ENCODE measurements around the gene MYH10.
"Not testable (repeated sequence)": the region's sequence is repeated elsewhere in the genome, so short reads cannot be mapped to it uniquely, and the experiment has no call there.

The MYH10 gene

DNA sequence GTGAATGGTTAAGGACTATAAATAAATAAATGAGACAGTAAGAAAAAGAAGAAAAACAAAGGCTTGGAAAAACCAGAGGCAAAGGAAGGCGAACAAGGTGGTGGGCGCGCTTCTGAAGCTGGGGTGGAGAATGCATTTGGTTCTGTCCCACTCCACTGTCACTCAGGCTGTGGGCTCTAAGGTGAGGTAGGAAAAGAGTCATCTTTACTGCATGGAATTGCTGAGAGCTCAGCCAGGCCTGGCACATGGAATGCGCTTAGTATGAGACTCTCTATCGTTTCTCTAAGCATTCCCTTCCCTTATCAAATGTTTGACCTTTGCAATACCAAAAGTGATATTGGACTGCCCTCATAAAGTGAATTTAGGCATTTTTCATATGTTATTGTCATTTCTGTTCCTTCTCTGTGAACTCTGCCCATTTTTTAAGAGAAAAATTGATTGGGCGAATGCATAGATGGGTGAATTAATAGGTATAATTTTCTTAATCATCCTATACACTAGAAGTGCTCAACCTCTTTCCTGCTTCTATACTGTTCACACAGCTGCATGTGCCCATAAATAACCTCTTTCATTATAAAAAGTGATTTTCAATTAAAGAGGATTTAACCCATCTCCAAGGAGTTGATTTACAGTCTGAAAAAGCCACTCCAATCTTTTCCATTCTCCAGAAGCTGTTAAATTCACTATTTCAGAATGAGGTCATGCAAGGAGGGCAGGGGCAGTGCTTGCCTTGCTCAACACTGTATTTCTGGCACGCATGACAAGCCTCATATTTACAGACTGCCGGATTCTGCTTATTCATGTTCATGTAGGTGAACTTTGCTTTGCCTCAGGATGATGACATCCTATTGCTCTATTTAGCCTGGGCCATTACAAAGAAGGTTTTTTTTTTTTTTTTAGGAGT, 87.7 kb downstream of the MYH10 start:
- DNase-seq, result no peak

DNA sequence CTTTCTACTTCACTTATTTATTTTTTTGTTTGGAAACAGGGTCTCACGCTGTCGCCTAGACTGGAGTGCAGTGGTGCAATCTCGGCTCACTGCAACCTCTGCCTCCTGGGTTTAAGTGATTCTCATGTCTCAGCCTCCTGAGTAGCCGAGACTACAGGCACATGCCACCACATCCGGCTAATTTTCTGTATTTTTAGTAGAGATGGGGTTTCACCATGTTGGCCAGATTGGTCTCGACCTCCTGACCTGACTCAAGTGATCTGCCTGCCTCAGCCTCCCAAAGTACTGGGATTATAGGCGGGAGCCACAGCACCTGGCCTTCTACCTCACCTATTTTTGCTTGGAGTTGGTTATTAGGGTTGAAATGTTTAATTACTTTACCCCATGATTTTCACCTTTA, 90.5 kb downstream of the MYH10 start:
- not testable (repeated sequence) for DNase-seq

DNA sequence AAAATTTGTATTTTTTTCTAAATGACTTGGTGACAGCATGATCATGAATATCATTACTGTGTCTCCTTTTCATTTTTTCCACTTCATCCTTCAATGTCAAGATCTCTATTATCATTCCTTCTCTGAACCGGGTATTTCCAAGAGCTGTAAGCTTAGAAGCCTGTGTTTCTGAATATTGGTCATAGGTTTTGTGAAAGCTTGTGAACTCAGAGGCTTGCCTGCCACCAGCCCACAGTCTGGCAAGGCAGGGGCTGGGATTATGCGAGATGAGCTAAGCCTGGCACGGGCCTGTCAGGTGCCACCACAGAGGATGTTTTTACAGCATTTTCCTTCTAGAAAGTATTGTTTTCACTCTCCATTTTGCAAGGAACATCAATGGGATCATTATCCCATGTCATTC, 92.8 kb downstream of the MYH10 start:
- no peak for DNase-seq

DNA sequence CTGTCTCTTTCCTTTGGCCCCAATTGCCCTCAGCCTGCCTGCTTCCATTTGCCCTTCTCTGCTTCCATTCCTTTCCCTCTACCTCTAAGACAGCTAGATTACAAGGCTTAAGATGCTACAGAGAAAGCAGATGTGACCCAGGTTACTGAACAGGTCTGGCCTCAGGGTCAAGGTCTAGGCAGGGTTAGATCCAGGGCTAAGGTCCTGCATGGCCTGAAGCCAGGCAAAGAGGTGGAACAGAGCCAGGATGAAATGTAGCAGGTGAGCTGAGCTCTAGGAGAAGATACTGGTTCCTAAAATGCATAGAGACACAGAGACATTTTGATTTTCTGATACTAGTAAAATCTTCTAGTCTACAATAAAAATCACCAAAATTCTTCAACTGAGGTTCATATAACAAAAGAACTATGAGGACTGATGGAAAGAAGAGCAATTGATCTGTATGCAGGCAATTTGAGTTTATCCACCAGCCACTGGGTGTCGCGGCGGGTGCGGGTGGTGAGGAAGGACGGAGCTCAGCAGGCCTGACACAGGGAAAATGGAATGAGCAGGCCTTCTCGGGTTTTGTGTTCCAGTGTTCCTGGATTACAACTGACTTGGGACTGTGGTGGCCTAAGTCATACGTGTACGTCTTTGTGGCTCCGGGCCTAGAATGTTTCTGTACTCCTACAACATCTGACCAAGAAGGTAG, 95.9 kb downstream of the MYH10 start:
- DNase-seq, result no peak

GRCh38 chr17:8532021-8532420, 98.5 kb downstream of the MYH10 start:
- DNase-seq, result no peak

GRCh38 chr17:8522577-8522976, 107.9 kb downstream of the MYH10 start:
- no peak for DNase-seq

- DNase-seq, result no peak
These were observed 109.5 kb downstream of the MYH10 start for GRCh38 chr17:8520981-8521380.

DNA sequence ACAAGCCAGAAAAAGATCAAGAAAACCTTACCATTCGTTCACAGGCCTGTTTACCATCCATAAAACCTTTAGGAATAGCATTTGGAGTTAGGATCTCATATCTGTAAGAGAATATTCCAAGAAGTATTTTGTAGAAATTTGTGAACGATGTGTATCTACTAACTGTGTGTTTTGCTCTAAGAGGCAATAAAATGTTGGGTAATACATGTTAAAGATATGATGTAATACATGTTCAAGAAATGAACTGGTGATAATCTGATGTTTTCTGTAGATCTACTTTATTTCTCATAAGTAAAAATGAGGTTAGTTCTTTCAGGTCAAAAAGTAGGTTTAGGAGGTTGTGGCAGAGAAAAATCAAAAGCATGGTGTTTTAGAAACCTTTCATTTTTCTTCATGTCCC, 111.7 kb downstream of the MYH10 start:
- DNase-seq, result no peak

DNA sequence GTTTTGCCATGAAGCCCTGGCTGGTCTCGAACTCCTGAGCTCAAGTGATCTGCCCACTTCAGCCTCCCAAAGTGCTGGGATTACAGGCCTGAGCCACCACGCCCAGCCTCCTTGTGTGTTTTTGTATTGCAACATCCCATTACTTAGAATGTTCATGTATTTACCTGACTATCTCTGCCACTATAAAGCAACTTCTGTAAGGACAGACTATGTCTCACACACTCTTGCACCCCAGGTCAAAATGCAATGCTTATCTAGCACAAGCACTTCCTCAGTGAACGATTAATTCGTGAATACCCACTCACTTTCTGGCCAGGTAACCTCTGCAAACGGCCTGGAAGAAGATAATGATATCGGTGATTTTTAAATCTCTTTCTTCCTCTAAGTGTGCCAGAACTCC, 112.2 kb downstream of the MYH10 start:
- no peak for DNase-seq

DNA sequence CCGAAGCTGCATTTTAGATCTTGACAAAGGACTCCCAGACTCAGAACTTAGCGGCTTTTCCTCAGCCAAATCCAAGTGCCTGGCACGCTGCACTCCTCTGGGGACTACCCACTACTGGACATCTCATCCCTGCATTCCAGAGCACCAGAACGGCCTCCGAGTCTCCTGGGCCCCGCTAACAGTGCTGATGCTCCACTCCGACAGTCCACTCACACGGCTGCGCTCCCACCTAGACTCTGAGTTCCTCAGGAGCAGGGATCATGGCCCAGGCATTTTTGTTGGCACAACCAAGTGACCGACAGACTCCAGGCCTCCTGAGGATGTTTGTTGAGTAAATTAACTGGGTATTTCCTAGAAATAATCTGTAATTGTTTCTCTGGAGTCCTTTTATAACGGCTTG, 115.7 kb downstream of the MYH10 start:
- no peak for DNase-seq

- DNase-seq, result no peak
These were observed 124.4 kb downstream of the MYH10 start for GRCh38 chr17:8506145-8506544.

GRCh38 chr17:8504460-8505207, 125.9 kb downstream of the MYH10 start:
- DNase-seq, result no peak

- DNase-seq, result no peak
These were observed 126.7 kb downstream of the MYH10 start for GRCh38 chr17:8503807-8504206.

DNA sequence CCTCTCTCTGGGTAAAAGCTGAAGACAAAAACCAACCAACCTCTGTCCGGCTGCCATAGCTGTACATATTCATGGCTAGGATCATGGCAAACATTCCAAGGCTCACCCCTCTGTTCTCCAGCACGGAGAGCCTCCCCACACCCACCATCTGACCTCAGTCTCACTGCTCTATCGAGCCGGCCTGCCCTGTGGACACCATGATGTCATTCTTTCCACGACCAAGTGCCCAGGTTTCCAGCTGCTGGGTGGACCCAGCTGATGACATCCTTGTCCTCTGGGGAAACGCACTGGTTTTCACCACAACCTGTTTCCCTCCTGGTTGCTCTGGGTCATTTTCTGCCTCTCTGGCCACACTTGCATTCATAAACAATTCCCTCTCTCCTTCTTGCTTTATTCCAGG, 127.2 kb downstream of the MYH10 start:
- DNase-seq, result no peak

DNA sequence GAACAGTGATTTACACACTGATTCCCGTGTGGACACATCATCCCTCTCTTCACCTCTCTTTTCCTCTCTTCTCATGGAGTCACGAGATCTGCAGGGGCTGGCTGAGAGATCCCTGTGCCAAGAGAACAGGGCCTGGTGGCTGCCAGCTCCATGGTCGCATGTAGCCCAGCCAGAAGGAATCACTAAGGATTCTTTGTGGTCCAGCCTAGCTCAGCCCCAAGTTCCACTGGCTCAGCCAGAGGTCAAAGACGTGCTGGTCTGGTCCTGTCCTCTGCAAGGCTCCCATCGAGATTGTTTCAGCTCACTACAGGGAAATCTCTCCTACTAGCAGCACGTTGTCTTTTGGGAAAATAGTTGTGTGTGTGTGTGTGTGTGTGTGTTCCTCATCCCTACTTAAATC, 128.4 kb downstream of the MYH10 start:
- DNase-seq, result no peak

GRCh38 chr17:8500609-8501008, 129.9 kb downstream of the MYH10 start:
- DNase-seq, result no peak

DNA sequence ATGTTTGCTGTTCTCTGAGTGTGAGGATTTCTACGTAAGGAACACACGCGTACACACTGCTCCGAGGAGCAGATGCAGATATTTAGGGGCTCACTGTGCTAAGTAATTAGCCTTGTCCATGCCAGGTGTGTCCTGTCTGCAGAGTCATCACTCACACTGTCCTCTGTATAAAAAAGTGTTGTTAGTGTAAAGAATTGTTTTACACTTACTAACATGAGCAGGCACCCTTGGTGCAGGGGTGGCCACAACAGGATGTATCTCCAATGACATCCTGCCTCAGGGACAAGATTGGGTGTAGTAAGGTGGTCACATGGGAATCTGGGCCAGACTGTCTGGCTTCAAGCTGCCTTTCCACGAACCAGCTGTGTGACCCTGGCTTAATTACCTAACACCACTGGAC, 130.9 kb downstream of the MYH10 start:
- DNase-seq, result no peak

DNA sequence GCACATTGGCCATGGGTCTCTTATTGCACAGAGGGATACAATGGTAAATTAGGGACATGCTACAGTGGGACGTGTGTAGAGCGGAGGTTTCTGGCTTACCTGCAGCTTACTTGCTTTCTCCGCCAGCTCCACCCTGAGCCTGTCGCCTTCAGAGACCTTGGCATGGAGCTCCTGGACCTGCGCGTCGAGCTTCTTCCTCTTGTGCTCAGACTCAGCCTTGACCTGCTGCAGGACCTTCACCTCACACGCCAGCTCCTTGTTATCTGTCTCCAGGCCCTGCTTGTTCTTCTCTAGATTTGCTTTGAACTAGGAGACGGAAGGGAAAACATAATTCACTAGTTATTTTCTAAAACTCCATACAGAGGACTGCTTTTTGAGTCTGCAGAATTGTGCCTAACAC, 131.4 kb downstream of the MYH10 start:
- no peak for DNase-seq

- no peak for DNase-seq
These were observed 134.4 kb downstream of the MYH10 start for GRCh38 chr17:8496081-8496480.

DNA sequence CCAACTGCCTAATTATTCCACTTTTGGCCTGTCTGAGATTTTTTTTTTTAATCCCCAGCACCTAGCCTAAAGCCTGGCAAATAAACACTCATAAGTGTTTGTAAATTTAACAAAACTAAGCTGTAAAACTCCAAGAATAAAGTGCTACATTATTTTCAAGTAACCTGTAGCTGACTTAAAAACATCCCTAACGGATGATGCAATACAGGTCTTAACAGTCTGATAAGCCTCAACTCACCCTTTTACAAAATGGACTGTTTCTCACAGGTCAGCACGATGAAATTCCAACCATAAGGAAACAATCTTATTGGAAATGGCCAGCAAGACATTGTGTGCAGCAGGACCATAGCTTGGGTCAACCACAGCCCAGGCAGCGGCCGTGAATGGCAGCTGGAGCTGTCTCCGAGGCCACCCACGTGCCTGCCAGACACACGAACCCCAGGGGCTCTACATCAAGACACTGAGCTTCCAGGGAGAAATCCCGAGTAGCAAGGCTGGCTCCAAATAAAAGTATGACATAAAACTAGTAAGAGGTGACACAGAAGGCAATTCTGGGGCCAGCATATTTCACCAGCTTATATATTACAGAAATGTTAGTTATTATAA, 135.9 kb downstream of the MYH10 start:
- no peak for DNase-seq

- DNase-seq, result no peak
These were observed 136.5 kb downstream of the MYH10 start for GRCh38 chr17:8494021-8494420.

DNA sequence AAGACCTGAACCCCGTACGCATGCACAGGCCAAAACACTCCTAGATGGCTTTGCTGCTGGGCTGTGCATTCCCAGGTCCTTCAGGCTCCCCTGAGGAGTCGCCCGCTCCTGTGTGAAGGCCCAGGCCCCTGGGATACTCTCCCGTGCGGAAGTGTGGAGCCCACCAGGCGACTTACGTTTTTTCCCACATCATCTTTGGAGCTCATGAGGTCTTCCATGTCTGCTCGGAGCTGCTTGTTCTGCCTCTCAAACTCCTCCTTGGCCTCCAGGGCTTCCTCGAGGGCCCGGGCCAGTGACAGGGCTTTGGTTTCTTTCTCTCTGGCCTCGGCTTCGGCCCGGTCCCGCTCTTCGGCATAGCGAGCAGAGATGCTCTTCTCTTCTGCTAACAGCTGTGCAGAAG, 138.4 kb downstream of the MYH10 start:
- no peak for DNase-seq
